Measurements from ENCODE around the gene SLC12A3. TPM values are rescaled to one million over a fixed set of nuclear protein-coding genes. Genes with fewer than 3 reads are reported as not detected.

The SLC12A3 gene
- total RNA-seq, 2 donors from 2014 or later, result not detected

GRCh38 chr16:56938664-56939513 is 73.9 kb downstream of the SLC12A3 start:
- Histone ChIP-seq H3K27me3 (replicated peaks; ENCODE audit: insufficient read depth) (no peaks in the 10 kb centered on the region), H3K36me3 (peaks cover 61% of the 10 kb centered on the region), H3K9me3 (no peaks in the 10 kb centered on the region), H3K4me3 (no peak overlapping the region), H3K27ac (no peak overlapping the region), H3K4me1 (ENCODE audit: control insufficient read depth in 1 of 2, low read depth in 2 of 2) (peaks cover 10 to 30% of the 10 kb centered on the region in 2 donors)
- ATAC-seq (ENCODE audit: insufficient number of reproducible peaks, low FRiP score, low read depth) (no peak), DNase-seq (ENCODE audit: low spot score) (no peak)
- no peak for TF ChIP-seq CTCF (IDR thresholded peaks at IDR 0.05)

- H3K27me3 ChIP-seq (replicated peaks; ENCODE audit: insufficient read depth), result no peaks in the 10 kb centered on the region
- H3K27ac ChIP-seq, result no peak overlapping the region
- DNase-seq (ENCODE audit: low spot score) (no peak), ATAC-seq (ENCODE audit: insufficient number of reproducible peaks, low FRiP score, low read depth) (no peak)
- H3K4me1 ChIP-seq (ENCODE audit: control insufficient read depth in 1 of 2, low read depth in 2 of 2), result peaks cover 8 to 25% of the 10 kb centered on the region in 2 donors
- TF ChIP-seq CTCF (IDR thresholded peaks at IDR 0.05), result no peak
- H3K36me3 ChIP-seq, result peaks cover 64% of the 10 kb centered on the region
- H3K9me3 ChIP-seq, result no peaks in the 10 kb centered on the region
- H3K4me3 ChIP-seq, result no peak overlapping the region
Observed at GRCh38 chr16:56939801-56940200, 74.8 kb downstream of the SLC12A3 start.

GRCh38 chr16:56941092-56941491 is 76.1 kb downstream of the SLC12A3 start:
- Histone ChIP-seq H3K27me3 (replicated peaks; ENCODE audit: insufficient read depth) (no peaks in the 10 kb centered on the region), H3K4me3 (no peak overlapping the region), H3K36me3 (peaks cover 70% of the 10 kb centered on the region), H3K4me1 (ENCODE audit: control insufficient read depth in 1 of 2, low read depth in 2 of 2) (peaks cover 0 to 20% of the 10 kb centered on the region in 2 donors), H3K9me3 (no peaks in the 10 kb centered on the region), H3K27ac (no peak overlapping the region)
- no peak for TF ChIP-seq CTCF (IDR thresholded peaks at IDR 0.05)
- ATAC-seq (ENCODE audit: insufficient number of reproducible peaks, low FRiP score, low read depth) (no peak), DNase-seq (ENCODE audit: low spot score) (no peak)

- Histone ChIP-seq H3K36me3 (peaks cover 65% of the 10 kb centered on the region), H3K4me1 (ENCODE audit: control insufficient read depth in 1 of 2, low read depth in 2 of 2) (peaks cover 0 to 17% of the 10 kb centered on the region in 2 donors), H3K27ac (no peak overlapping the region), H3K27me3 (replicated peaks; ENCODE audit: insufficient read depth) (no peaks in the 10 kb centered on the region), H3K4me3 (no peak overlapping the region), H3K9me3 (no peaks in the 10 kb centered on the region)
- ATAC-seq (ENCODE audit: insufficient number of reproducible peaks, low FRiP score, low read depth) (no peak), DNase-seq (ENCODE audit: low spot score) (no peak)
- TF ChIP-seq CTCF (IDR thresholded peaks at IDR 0.05), result no peak
Observed at GRCh38 chr16:56941856-56942331, 76.9 kb downstream of the SLC12A3 start.

GRCh38 chr16:56943761-56944375 is 78.9 kb downstream of the SLC12A3 start:
- no peaks in the 10 kb centered on the region for H3K9me3 ChIP-seq
- no peak overlapping the region for H3K27ac ChIP-seq
- no peak overlapping the region for H3K4me3 ChIP-seq
- peaks cover 50% of the 10 kb centered on the region for H3K36me3 ChIP-seq
- DNase-seq (ENCODE audit: low spot score) (no peak), ATAC-seq (ENCODE audit: insufficient number of reproducible peaks, low FRiP score, low read depth) (no peak)
- no peak for TF ChIP-seq CTCF (IDR thresholded peaks at IDR 0.05)
- peaks cover 0 to 12% of the 10 kb centered on the region in 2 donors for H3K4me1 ChIP-seq (ENCODE audit: control insufficient read depth in 1 of 2, low read depth in 2 of 2)
- no peaks in the 10 kb centered on the region for H3K27me3 ChIP-seq (replicated peaks; ENCODE audit: insufficient read depth)
